Measurements from ENCODE around the gene FUT8.

The FUT8 gene

GRCh38 chr14:65503771-65504170 lies 91.2 kb downstream of the FUT8 start:
- Histone ChIP-seq H3K4me3 (ENCODE audit: low read depth in 1 of 2, low read length in 2 of 2) (no peak overlapping the region), H3K9ac (ENCODE audit: low read depth in 1 of 2, low read length in 2 of 2) (no peak overlapping the region), H3K4me1 (ENCODE audit: control insufficient read depth in 1 of 2, insufficient read depth in 2 of 2, low read length in 2 of 2) (peaks cover 0 to 14% of the 10 kb centered on the region in 2 donors), H3K27ac (ENCODE audit: low read depth, low read length) (no peak overlapping the region), H3K9me3 (ENCODE audit: control insufficient read depth in 1 of 2, low read length in 2 of 2) (no peaks in the 10 kb centered on the region), H3K27me3 (ENCODE audit: control insufficient read depth in 1 of 2, insufficient read depth in 2 of 2, low read length in 2 of 2) (no peaks in the 10 kb centered on the region), H3K36me3 (ENCODE audit: control insufficient read depth in 1 of 2, insufficient read depth in 2 of 2, low read length in 2 of 2) (no peaks in the 10 kb centered on the region)

- no peak overlapping the region for H3K27ac ChIP-seq (ENCODE audit: low read depth, low read length)
- peaks cover 0 to 14% of the 10 kb centered on the region in 2 donors for H3K4me1 ChIP-seq (ENCODE audit: control insufficient read depth in 1 of 2, insufficient read depth in 2 of 2, low read length in 2 of 2)
- H3K36me3 ChIP-seq (ENCODE audit: control insufficient read depth in 1 of 2, insufficient read depth in 2 of 2, low read length in 2 of 2) = no peaks in the 10 kb centered on the region
- H3K4me3 ChIP-seq (ENCODE audit: low read depth in 1 of 2, low read length in 2 of 2) = no peak overlapping the region
- no peak overlapping the region for H3K9ac ChIP-seq (ENCODE audit: low read depth in 1 of 2, low read length in 2 of 2)
- H3K9me3 ChIP-seq (ENCODE audit: control insufficient read depth in 1 of 2, low read length in 2 of 2) = no peaks in the 10 kb centered on the region
- H3K27me3 ChIP-seq (ENCODE audit: control insufficient read depth in 1 of 2, insufficient read depth in 2 of 2, low read length in 2 of 2) = no peaks in the 10 kb centered on the region
These were observed 94.3 kb downstream of the FUT8 start for GRCh38 chr14:65506801-65507200.

GRCh38 chr14:65509842-65510241 lies 97.3 kb downstream of the FUT8 start:
- Histone ChIP-seq H3K9ac (ENCODE audit: low read depth in 1 of 2, low read length in 2 of 2) (no peak overlapping the region), H3K27ac (ENCODE audit: low read depth, low read length) (no peak overlapping the region), H3K27me3 (ENCODE audit: control insufficient read depth in 1 of 2, insufficient read depth in 2 of 2, low read length in 2 of 2) (no peaks in the 10 kb centered on the region), H3K4me1 (ENCODE audit: control insufficient read depth in 1 of 2, insufficient read depth in 2 of 2, low read length in 2 of 2) (peaks cover 0 to 24% of the 10 kb centered on the region in 2 donors), H3K4me3 (ENCODE audit: low read depth in 1 of 2, low read length in 2 of 2) (no peak overlapping the region), H3K36me3 (ENCODE audit: control insufficient read depth in 1 of 2, insufficient read depth in 2 of 2, low read length in 2 of 2) (no peaks in the 10 kb centered on the region), H3K9me3 (ENCODE audit: control insufficient read depth in 1 of 2, low read length in 2 of 2) (no peaks in the 10 kb centered on the region)

GRCh38 chr14:65513671-65514070 lies 101.1 kb downstream of the FUT8 start:
- H3K9me3 ChIP-seq (ENCODE audit: control insufficient read depth in 1 of 2, low read length in 2 of 2) = no peaks in the 10 kb centered on the region
- no peaks in the 10 kb centered on the region for H3K27me3 ChIP-seq (ENCODE audit: control insufficient read depth in 1 of 2, insufficient read depth in 2 of 2, low read length in 2 of 2)
- H3K4me1 ChIP-seq (ENCODE audit: control insufficient read depth in 1 of 2, insufficient read depth in 2 of 2, low read length in 2 of 2) = peaks cover 0 to 9% of the 10 kb centered on the region in 2 donors
- H3K36me3 ChIP-seq (ENCODE audit: control insufficient read depth in 1 of 2, insufficient read depth in 2 of 2, low read length in 2 of 2) = no peaks in the 10 kb centered on the region
- H3K27ac ChIP-seq (ENCODE audit: low read depth, low read length) = no peak overlapping the region
- no peak overlapping the region for H3K9ac ChIP-seq (ENCODE audit: low read depth in 1 of 2, low read length in 2 of 2)
- no peak overlapping the region for H3K4me3 ChIP-seq (ENCODE audit: low read depth in 1 of 2, low read length in 2 of 2)

- H3K4me3 ChIP-seq (ENCODE audit: low read depth in 1 of 2, low read length in 2 of 2) = no peak overlapping the region
- H3K9me3 ChIP-seq (ENCODE audit: control insufficient read depth in 1 of 2, low read length in 2 of 2) = no peaks in the 10 kb centered on the region
- H3K9ac ChIP-seq (ENCODE audit: low read depth in 1 of 2, low read length in 2 of 2) = no peak overlapping the region
- H3K36me3 ChIP-seq (ENCODE audit: control insufficient read depth in 1 of 2, insufficient read depth in 2 of 2, low read length in 2 of 2) = no peaks in the 10 kb centered on the region
- H3K27me3 ChIP-seq (ENCODE audit: control insufficient read depth in 1 of 2, insufficient read depth in 2 of 2, low read length in 2 of 2) = no peaks in the 10 kb centered on the region
- H3K27ac ChIP-seq (ENCODE audit: low read depth, low read length) = no peak overlapping the region
- peaks cover 0 to 8% of the 10 kb centered on the region in 2 donors for H3K4me1 ChIP-seq (ENCODE audit: control insufficient read depth in 1 of 2, insufficient read depth in 2 of 2, low read length in 2 of 2)
These were observed 105.4 kb downstream of the FUT8 start for GRCh38 chr14:65517635-65518542.

- H3K9me3 ChIP-seq (ENCODE audit: control insufficient read depth in 1 of 2, low read length in 2 of 2) = peaks cover 0 to 7% of the 10 kb centered on the region in 2 donors
- H3K9ac ChIP-seq (ENCODE audit: low read depth in 1 of 2, low read length in 2 of 2) = no peak overlapping the region
- no peaks in the 10 kb centered on the region for H3K27me3 ChIP-seq (ENCODE audit: control insufficient read depth in 1 of 2, insufficient read depth in 2 of 2, low read length in 2 of 2)
These were observed 115.5 kb downstream of the FUT8 start for GRCh38 chr14:65528069-65528468.

GRCh38 chr14:65531148-65531547 lies 118.6 kb downstream of the FUT8 start:
- Histone ChIP-seq H3K4me1 (ENCODE audit: control insufficient read depth in 1 of 2, insufficient read depth in 2 of 2, low read length in 2 of 2) (no peaks in the 10 kb centered on the region), H3K9me3 (ENCODE audit: control insufficient read depth in 1 of 2, low read length in 2 of 2) (peaks cover 6 to 7% of the 10 kb centered on the region in 2 donors), H3K36me3 (ENCODE audit: control insufficient read depth in 1 of 2, insufficient read depth in 2 of 2, low read length in 2 of 2) (no peaks in the 10 kb centered on the region), H3K9ac (ENCODE audit: low read depth in 1 of 2, low read length in 2 of 2) (no peak overlapping the region), H3K27ac (ENCODE audit: low read depth, low read length) (no peak overlapping the region), H3K27me3 (ENCODE audit: control insufficient read depth in 1 of 2, insufficient read depth in 2 of 2, low read length in 2 of 2) (no peaks in the 10 kb centered on the region), H3K4me3 (ENCODE audit: low read depth in 1 of 2, low read length in 2 of 2) (no peak overlapping the region)

More at GRCh38 chr14:65528069-65528468, 115.5 kb downstream of the FUT8 start:
- Histone ChIP-seq H3K4me3 (ENCODE audit: low read depth in 1 of 2, low read length in 2 of 2) (no peak overlapping the region), H3K36me3 (ENCODE audit: control insufficient read depth in 1 of 2, insufficient read depth in 2 of 2, low read length in 2 of 2) (no peaks in the 10 kb centered on the region), H3K4me1 (ENCODE audit: control insufficient read depth in 1 of 2, insufficient read depth in 2 of 2, low read length in 2 of 2) (no peaks in the 10 kb centered on the region), H3K27ac (ENCODE audit: low read depth, low read length) (no peak overlapping the region)

GRCh38 chr14:65533736-65534404 lies 121.3 kb downstream of the FUT8 start:
- H3K4me3 ChIP-seq (ENCODE audit: low read depth in 1 of 2, low read length in 2 of 2) = no peak overlapping the region
- no peak overlapping the region for H3K9ac ChIP-seq (ENCODE audit: low read depth in 1 of 2, low read length in 2 of 2)
- no peak overlapping the region for H3K27ac ChIP-seq (ENCODE audit: low read depth, low read length)
- H3K27me3 ChIP-seq (ENCODE audit: control insufficient read depth in 1 of 2, insufficient read depth in 2 of 2, low read length in 2 of 2) = no peaks in the 10 kb centered on the region
- H3K36me3 ChIP-seq (ENCODE audit: control insufficient read depth in 1 of 2, insufficient read depth in 2 of 2, low read length in 2 of 2) = peaks cover 0 to 3% of the 10 kb centered on the region in 2 donors
- H3K4me1 ChIP-seq (ENCODE audit: control insufficient read depth in 1 of 2, insufficient read depth in 2 of 2, low read length in 2 of 2) = no peaks in the 10 kb centered on the region
- peaks cover 0 to 6% of the 10 kb centered on the region in 2 donors for H3K9me3 ChIP-seq (ENCODE audit: control insufficient read depth in 1 of 2, low read length in 2 of 2)

GRCh38 chr14:65536781-65537423 lies 124.4 kb downstream of the FUT8 start:
- peaks cover 0 to 3% of the 10 kb centered on the region in 2 donors for H3K36me3 ChIP-seq (ENCODE audit: control insufficient read depth in 1 of 2, insufficient read depth in 2 of 2, low read length in 2 of 2)
- no peaks in the 10 kb centered on the region for H3K27me3 ChIP-seq (ENCODE audit: control insufficient read depth in 1 of 2, insufficient read depth in 2 of 2, low read length in 2 of 2)
- no peak overlapping the region for H3K4me3 ChIP-seq (ENCODE audit: low read depth in 1 of 2, low read length in 2 of 2)
- H3K4me1 ChIP-seq (ENCODE audit: control insufficient read depth in 1 of 2, insufficient read depth in 2 of 2, low read length in 2 of 2) = no peaks in the 10 kb centered on the region
- H3K27ac ChIP-seq (ENCODE audit: low read depth, low read length) = no peak overlapping the region
- H3K9ac ChIP-seq (ENCODE audit: low read depth in 1 of 2, low read length in 2 of 2) = no peak overlapping the region
- peaks cover 0 to 6% of the 10 kb centered on the region in 2 donors for H3K9me3 ChIP-seq (ENCODE audit: control insufficient read depth in 1 of 2, low read length in 2 of 2)

- Histone ChIP-seq H3K27me3 (ENCODE audit: control insufficient read depth in 1 of 2, insufficient read depth in 2 of 2, low read length in 2 of 2) (no peaks in the 10 kb centered on the region), H3K27ac (ENCODE audit: low read depth, low read length) (no peak overlapping the region), H3K4me3 (ENCODE audit: low read depth in 1 of 2, low read length in 2 of 2) (no peak overlapping the region), H3K9me3 (ENCODE audit: control insufficient read depth in 1 of 2, low read length in 2 of 2) (no peaks in the 10 kb centered on the region), H3K4me1 (ENCODE audit: control insufficient read depth in 1 of 2, insufficient read depth in 2 of 2, low read length in 2 of 2) (no peaks in the 10 kb centered on the region), H3K9ac (ENCODE audit: low read depth in 1 of 2, low read length in 2 of 2) (no peak overlapping the region), H3K36me3 (ENCODE audit: control insufficient read depth in 1 of 2, insufficient read depth in 2 of 2, low read length in 2 of 2) (no peaks in the 10 kb centered on the region)
These were observed 136.3 kb downstream of the FUT8 start for GRCh38 chr14:65548878-65549277.

Measured in duodenal mucosa (tissue), 2 donors.